ENCODE results near the gene AHRR. TPM values are rescaled to one million over a fixed set of nuclear protein-coding genes. Genes with fewer than 3 reads are reported as not detected.

The AHRR gene
- total RNA-seq, 1 experiment from 2014 or later = 2.6 TPM

DNA sequence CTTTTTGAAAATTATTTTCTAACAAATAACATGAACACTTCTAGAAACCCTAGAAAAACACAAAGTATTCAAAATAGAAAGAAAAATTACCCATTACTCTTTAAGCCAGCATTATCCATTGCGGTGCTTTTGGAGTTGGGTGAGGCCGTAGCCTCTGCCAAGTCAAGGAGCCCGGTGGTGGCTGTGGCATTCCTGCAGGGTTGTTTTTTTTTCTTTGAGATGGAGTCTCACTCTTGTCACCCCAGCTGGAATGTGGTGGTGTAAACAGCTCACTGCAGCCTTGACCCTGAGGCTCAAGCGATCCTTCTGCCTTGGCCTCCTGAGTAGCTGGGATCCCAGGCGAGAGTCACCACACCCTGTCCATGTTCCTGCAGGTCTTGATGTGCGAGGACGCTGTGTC lies 8.2 kb upstream of the AHRR start:
- no peak for DNase-seq
- Histone ChIP-seq H3K36me3 (ENCODE audit: insufficient read depth, low read length) (0 out of 2 replicates have a peak, but pooled peaks cover 3% of the 10 kb centered on the region), H3K79me2 (ENCODE audit: low read length) (peaks cover 18% of the 10 kb centered on the region; the same call in 1 of the 2 replicates), H3K4me1 (ENCODE audit: low read length) (peaks cover 11% of the 10 kb centered on the region), H3K9me3 (ENCODE audit: low read length) (no peaks in the 10 kb centered on the region), H3K9me2 (replicated peaks; ENCODE audit: insufficient read depth, low read length) (no peaks in the 10 kb centered on the region), H2AFZ (ENCODE audit: low read length) (no peak overlapping the region), H3K27me3 (ENCODE audit: low read length) (no peaks in the 10 kb centered on the region), H3K9ac (ENCODE audit: low read length) (no peak overlapping the region), H3K4me2 (ENCODE audit: low read depth, low read length, poor library complexity, severe bottlenecking) (no peak overlapping the region), H4K20me1 (ENCODE audit: insufficient read depth, low read depth, low read length) (peaks cover 18% of the 10 kb centered on the region), H3K4me3 (ENCODE audit: low read length) (no peak overlapping the region), H3K27ac (ENCODE audit: low read length) (no peak overlapping the region)

DNA sequence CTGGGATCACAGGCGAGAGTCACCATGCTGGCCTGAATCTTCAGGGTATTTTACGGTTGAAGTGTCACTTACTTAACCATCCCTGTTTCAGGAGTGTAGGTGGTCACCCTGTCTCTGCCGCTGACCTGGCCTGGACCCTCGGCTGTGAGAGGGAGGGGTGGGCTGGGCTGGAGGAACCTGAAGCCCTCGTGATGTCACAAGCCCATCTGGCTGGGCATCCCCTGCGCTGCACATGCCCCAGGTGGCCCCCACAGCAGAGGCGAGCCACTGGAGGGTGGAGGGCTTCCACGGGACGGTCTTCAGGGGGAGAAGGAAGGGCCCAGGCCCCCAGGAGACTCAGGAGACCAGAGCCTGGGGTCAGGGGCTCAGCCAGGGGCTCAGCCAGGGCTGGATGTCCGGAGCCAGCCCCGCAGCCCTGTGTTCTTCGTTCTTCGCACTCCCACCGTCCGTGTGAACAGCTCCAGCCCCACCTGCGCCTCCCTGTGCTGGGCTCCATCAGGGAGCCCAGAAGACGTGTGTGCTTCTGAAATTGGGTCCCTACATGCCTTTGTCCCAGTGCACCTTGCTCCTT lies 7.6 kb upstream of the AHRR start:
- H3K79me2 ChIP-seq (ENCODE audit: low read length) = peaks cover 14% of the 10 kb centered on the region; the same call in 1 of the 2 replicates
- no peaks in the 10 kb centered on the region for H3K9me2 ChIP-seq (replicated peaks; ENCODE audit: insufficient read depth, low read length)
- no peaks in the 10 kb centered on the region for H3K27me3 ChIP-seq (ENCODE audit: low read length)
- no peak for DNase-seq
- H3K27ac ChIP-seq (ENCODE audit: low read length) = no peak overlapping the region
- H2AFZ ChIP-seq (ENCODE audit: low read length) = no peak overlapping the region
- H3K4me3 ChIP-seq (ENCODE audit: low read length) = no peak overlapping the region
- 0 out of 2 replicates have a peak, but pooled peaks cover 3% of the 10 kb centered on the region for H3K36me3 ChIP-seq (ENCODE audit: insufficient read depth, low read length)
- no peaks in the 10 kb centered on the region for H3K9me3 ChIP-seq (ENCODE audit: low read length)
- no peak overlapping the region for H3K9ac ChIP-seq (ENCODE audit: low read length)
- peaks cover 11% of the 10 kb centered on the region for H3K4me1 ChIP-seq (ENCODE audit: low read length)
- peaks cover 18% of the 10 kb centered on the region for H4K20me1 ChIP-seq (ENCODE audit: insufficient read depth, low read depth, low read length)
- no peak overlapping the region for H3K4me2 ChIP-seq (ENCODE audit: low read depth, low read length, poor library complexity, severe bottlenecking)

DNA sequence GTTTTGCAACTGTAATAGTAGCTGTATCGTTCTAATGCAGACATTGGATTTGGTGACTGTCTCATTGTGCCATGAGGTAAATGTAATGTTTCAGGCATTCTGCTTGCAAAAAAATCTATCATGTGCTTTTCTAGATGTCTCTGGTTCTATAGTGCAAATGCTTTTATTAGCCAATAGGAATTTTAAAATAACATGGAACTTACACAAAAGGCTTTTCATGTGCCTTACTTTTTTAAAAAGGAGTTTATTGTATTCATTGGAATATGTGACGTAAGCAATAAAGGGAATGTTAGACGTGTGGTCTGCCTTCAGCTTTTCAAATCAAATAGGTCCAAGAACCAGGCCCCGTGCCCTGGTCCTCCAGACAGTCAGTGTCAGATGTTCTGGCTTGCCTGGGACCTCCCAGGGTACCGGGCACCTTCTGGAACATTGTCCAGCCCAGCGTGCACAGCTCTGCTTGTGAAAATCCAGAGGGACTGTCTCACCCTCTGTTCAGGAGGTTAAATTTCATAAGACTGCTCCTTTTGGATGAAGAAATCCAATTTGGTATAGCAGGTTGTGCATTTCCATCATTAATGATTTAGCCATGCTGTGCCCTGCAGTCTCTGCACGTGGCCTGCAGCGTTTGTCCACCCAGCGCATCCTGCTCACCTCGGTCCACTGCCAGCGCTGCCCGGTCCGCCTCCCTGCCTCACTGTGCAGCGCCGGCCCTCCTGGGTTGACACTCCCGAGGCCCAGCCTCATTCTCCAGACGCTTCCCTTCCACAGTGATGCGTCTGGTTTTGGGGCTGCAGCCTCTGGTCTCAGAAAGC lies 6.6 kb upstream of the AHRR start:
- Histone ChIP-seq H2AFZ (ENCODE audit: low read length) (no peak overlapping the region), H3K9ac (ENCODE audit: low read length) (no peak overlapping the region), H3K4me3 (ENCODE audit: low read length) (no peak overlapping the region), H3K4me1 (ENCODE audit: low read length) (peaks cover 11% of the 10 kb centered on the region), H3K79me2 (ENCODE audit: low read length) (peaks cover 11% of the 10 kb centered on the region; the same call in 1 of the 2 replicates), H3K36me3 (ENCODE audit: insufficient read depth, low read length) (0 out of 2 replicates have a peak, but pooled peaks cover 3% of the 10 kb centered on the region), H3K9me3 (ENCODE audit: low read length) (no peaks in the 10 kb centered on the region), H3K27ac (ENCODE audit: low read length) (no peak overlapping the region), H3K27me3 (ENCODE audit: low read length) (no peaks in the 10 kb centered on the region), H3K4me2 (ENCODE audit: low read depth, low read length, poor library complexity, severe bottlenecking) (no peak overlapping the region), H4K20me1 (ENCODE audit: insufficient read depth, low read depth, low read length) (peaks cover 18% of the 10 kb centered on the region), H3K9me2 (replicated peaks; ENCODE audit: insufficient read depth, low read length) (no peaks in the 10 kb centered on the region)
- no peak for DNase-seq

DNA sequence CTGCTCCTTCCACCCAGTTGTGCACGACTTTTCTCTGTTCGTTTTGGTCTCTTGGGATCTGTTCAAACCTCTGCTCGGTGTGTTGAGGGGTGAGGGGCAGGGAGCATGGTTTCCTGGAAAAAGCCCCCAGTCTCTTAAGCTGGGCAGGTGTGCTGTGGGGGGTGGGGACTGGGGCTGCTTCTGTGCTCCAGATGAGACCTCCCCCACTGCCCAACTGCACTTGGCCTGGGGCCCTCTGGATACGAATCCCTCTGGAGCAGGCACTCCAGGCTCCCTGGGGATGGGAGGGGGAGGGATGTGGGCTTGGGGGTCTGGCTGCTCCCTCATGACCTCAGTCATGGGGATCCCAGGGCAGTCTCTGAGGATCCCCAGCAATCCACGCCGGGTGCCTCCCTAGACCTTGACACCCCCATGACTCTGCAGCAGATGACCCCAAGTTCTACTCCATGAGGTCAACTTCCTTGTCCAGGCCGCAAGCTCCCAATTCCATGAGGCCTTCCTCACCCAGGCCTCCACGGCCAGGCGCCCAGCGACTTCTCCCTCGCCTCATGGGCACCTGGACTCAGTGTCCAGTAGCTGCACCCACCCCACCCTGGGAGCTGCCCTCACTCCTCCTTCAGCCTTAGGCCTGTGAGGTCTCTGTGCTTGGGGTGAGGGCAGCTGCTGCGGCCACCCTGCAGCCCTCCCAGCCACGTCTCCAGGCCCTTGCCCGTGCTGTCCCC lies 5.9 kb upstream of the AHRR start:
- Histone ChIP-seq H2AFZ (ENCODE audit: low read length) (no peak overlapping the region), H3K4me2 (ENCODE audit: low read depth, low read length, poor library complexity, severe bottlenecking) (no peak overlapping the region), H3K9me3 (ENCODE audit: low read length) (no peaks in the 10 kb centered on the region), H3K27me3 (ENCODE audit: low read length) (no peaks in the 10 kb centered on the region), H4K20me1 (ENCODE audit: insufficient read depth, low read depth, low read length) (peaks cover 11% of the 10 kb centered on the region), H3K4me3 (ENCODE audit: low read length) (no peak overlapping the region), H3K4me1 (ENCODE audit: low read length) (peaks cover 11% of the 10 kb centered on the region), H3K27ac (ENCODE audit: low read length) (no peak overlapping the region), H3K79me2 (ENCODE audit: low read length) (peaks cover 5% of the 10 kb centered on the region; the same call in 1 of the 2 replicates), H3K36me3 (ENCODE audit: insufficient read depth, low read length) (0 out of 2 replicates have a peak, but pooled peaks cover 3% of the 10 kb centered on the region), H3K9me2 (replicated peaks; ENCODE audit: insufficient read depth, low read length) (no peaks in the 10 kb centered on the region), H3K9ac (ENCODE audit: low read length) (no peak overlapping the region)
- no peak for DNase-seq

DNA sequence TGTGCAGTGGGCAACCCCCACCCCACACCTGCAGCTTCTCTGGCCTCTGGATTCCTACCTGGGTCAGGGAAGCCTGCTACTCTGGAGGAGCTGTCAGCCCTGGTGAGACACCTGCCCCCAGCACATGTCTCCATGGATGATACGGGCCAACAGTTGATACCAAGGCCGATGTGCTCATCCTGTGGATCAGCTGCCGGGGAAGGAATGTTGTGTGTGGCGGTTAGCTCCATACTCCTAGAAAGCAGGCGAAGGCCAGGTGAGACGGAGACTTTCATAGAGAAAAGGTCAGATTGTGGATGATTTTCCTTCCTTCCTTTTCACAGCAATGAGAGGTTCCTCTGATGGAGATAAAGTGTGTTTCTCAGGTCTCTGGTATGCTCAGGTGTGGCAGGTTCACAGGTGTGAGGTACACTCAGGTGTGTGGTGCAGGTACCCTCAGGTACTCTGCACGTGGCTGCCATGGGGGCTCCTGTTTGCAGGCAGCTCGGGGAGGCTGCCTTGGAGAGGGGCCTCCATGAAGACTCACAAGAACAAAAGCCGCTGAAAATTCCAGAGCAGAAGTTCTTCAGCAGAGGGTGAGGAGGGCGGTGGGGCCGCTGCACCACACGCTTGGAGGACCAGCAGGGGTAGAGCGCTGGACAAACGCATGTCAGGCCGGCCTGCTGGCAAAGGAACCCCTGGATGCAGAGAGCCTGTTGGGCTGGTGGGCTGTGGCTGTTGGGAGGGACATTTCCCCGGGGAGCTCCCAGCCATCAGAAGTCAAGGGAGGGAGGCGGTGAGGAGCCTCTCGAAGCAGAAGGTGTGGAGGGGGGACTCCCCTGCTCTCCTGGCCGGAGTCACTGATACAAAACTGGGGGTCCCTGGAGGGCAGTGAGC lies 5.1 kb upstream of the AHRR start:
- no peaks in the 10 kb centered on the region for H3K27me3 ChIP-seq (ENCODE audit: low read length)
- no peaks in the 10 kb centered on the region for H3K9me3 ChIP-seq (ENCODE audit: low read length)
- H3K9me2 ChIP-seq (replicated peaks; ENCODE audit: insufficient read depth, low read length) = no peaks in the 10 kb centered on the region
- no peaks in the 10 kb centered on the region for H3K79me2 ChIP-seq (ENCODE audit: low read length)
- H3K4me2 ChIP-seq (ENCODE audit: low read depth, low read length, poor library complexity, severe bottlenecking) = no peak overlapping the region
- H3K27ac ChIP-seq (ENCODE audit: low read length) = no peak overlapping the region
- DNase-seq = no peak
- H3K4me3 ChIP-seq (ENCODE audit: low read length) = no peak overlapping the region
- peaks cover 11% of the 10 kb centered on the region for H3K4me1 ChIP-seq (ENCODE audit: low read length)
- peaks cover 7% of the 10 kb centered on the region; the same call in 1 of the 2 replicates for H4K20me1 ChIP-seq (ENCODE audit: insufficient read depth, low read depth, low read length)
- H3K36me3 ChIP-seq (ENCODE audit: insufficient read depth, low read length) = 0 out of 2 replicates have a peak, but pooled peaks cover 3% of the 10 kb centered on the region
- H2AFZ ChIP-seq (ENCODE audit: low read length) = no peak overlapping the region
- H3K9ac ChIP-seq (ENCODE audit: low read length) = no peak overlapping the region

DNA sequence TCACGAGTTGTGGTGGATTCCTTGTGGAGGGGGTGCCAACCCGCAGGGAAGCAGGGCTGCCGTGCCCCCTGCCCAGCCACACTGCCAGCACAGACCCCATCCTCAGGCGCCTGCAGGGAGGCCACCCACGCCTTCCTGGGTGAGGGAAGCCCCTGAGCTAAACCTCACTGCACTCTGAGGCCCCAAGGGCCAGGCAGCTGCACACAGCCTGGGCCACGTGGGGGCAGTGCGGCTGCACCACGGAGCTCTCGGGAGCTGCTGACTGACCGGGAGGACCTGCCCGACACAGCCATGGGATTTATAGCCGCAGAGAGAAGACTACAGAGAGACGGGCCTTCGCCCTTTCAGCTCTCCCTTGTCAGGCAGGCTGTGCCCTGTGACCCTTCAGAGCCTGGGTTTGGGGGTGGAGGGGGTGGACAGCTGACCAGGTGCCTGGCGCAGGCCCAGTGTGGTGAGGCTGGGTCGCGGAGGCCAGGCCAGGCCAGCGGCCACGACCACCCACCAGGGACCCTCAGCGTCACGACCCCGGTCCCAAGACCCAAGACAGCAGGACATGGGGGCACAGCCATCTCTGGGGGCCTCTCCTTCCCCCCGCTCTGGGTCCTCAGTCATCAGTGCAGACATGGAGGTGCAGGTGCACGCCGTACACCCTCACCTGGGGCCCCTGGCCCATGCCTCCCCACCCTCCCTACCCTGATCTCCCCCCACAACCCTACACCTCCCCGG lies 4.3 kb upstream of the AHRR start:
- Histone ChIP-seq H3K9ac (ENCODE audit: low read length) (no peak overlapping the region), H3K36me3 (ENCODE audit: insufficient read depth, low read length) (0 out of 2 replicates have a peak, but pooled peaks cover 3% of the 10 kb centered on the region), H2AFZ (ENCODE audit: low read length) (no peak overlapping the region), H3K4me1 (ENCODE audit: low read length) (peaks cover 11% of the 10 kb centered on the region), H3K4me2 (ENCODE audit: low read depth, low read length, poor library complexity, severe bottlenecking) (no peak overlapping the region), H3K27me3 (ENCODE audit: low read length) (no peaks in the 10 kb centered on the region), H3K4me3 (ENCODE audit: low read length) (no peak overlapping the region), H3K9me3 (ENCODE audit: low read length) (no peaks in the 10 kb centered on the region), H3K27ac (ENCODE audit: low read length) (no peak overlapping the region), H4K20me1 (ENCODE audit: insufficient read depth, low read depth, low read length) (peaks cover 7% of the 10 kb centered on the region; the same call in 1 of the 2 replicates), H3K9me2 (replicated peaks; ENCODE audit: insufficient read depth, low read length) (no peaks in the 10 kb centered on the region), H3K79me2 (ENCODE audit: low read length) (no peaks in the 10 kb centered on the region)
- DNase-seq = peak; percentile 88

DNA sequence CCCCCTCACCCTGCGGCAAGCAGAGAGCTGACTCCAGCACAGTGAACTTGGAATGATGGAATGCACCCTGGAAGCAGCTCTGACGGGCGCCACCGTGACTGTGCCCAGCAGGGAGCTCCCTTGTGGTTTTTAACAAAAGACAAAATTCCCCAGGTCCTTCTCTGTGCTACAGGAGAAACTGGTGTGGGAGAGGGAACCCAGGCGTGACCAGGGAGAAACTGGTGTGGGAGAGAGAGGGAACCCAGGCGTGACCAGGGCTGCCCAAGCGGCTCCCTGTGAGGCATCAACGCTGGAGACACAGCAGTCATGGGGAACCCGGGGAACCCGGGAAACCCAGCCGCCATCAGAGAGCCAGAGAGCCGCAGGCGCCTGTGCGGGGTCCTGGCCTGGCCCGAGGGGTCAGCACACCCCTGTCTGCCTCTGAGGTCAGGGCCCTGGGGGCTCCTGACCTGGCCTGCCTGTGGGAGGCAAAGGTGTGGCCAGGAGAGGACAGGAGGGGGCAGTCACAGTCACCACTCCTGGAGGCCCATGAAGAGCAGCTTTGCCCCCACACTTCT lies 3.1 kb upstream of the AHRR start:
- H3K9me3 ChIP-seq (ENCODE audit: low read length) = no peaks in the 10 kb centered on the region

More for the DNA sequence above, 3.1 kb upstream of the AHRR start:
- Histone ChIP-seq H3K4me3 (ENCODE audit: low read length) (no peak overlapping the region), H3K36me3 (ENCODE audit: insufficient read depth, low read length) (0 out of 2 replicates have a peak, but pooled peaks cover 3% of the 10 kb centered on the region), H3K79me2 (ENCODE audit: low read length) (no peaks in the 10 kb centered on the region), H3K4me2 (ENCODE audit: low read depth, low read length, poor library complexity, severe bottlenecking) (no peak overlapping the region), H3K4me1 (ENCODE audit: low read length) (peaks cover 11% of the 10 kb centered on the region), H3K9ac (ENCODE audit: low read length) (no peak overlapping the region), H4K20me1 (ENCODE audit: insufficient read depth, low read depth, low read length) (peaks cover 7% of the 10 kb centered on the region; the same call in 1 of the 2 replicates), H2AFZ (ENCODE audit: low read length) (no peak overlapping the region), H3K27ac (ENCODE audit: low read length) (no peak overlapping the region), H3K9me2 (replicated peaks; ENCODE audit: insufficient read depth, low read length) (no peaks in the 10 kb centered on the region), H3K27me3 (ENCODE audit: low read length) (no peaks in the 10 kb centered on the region)
- DNase-seq = no peak

All from Karpas-422 (cell line).